AG09319 (cell line): ENCODE data around the gene FBXO7.
"Not testable (repeated sequence)": the region's sequence is repeated elsewhere in the genome, so short reads cannot be mapped to it uniquely, and the experiment has no call there.

Source experiments
- DNase-seq: peaks from one replicate; pipeline ENCODE4 v3.0.0-alpha.2; 2010; ENCODE audit warnings: low read depth; ENCODE audit errors: extremely low read depth
- TF ChIP-seq, protein P1 (sequence below): IDR thresholded peaks from 2 replicates; pipeline ENCODE4 v1.5.1; 2011; ENCODE audit warnings: low read depth, mild to moderate bottlenecking, inconsistent platforms, low read length, moderate library complexity

FBXO7 gene

DNA sequence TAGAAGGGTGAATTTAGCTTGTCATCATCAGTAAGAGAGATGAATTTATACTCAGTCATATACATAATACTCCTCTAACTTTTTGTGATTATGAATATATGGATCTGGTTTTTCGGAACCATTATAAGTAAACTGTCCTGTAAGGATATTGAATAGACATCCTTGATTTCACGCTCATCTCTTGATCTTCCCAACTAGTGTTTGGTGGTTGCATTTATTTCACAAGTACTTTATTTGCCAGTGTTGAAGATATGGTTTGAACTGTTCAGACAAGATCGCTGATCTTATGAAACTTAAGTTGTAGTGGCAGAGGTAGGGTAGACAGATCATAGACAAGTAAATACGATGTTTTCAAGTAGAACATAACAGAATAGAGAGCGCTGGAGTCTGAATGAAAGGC, 3.0 kb downstream of the FBXO7 start:
- TF ChIP-seq, protein P1, sequence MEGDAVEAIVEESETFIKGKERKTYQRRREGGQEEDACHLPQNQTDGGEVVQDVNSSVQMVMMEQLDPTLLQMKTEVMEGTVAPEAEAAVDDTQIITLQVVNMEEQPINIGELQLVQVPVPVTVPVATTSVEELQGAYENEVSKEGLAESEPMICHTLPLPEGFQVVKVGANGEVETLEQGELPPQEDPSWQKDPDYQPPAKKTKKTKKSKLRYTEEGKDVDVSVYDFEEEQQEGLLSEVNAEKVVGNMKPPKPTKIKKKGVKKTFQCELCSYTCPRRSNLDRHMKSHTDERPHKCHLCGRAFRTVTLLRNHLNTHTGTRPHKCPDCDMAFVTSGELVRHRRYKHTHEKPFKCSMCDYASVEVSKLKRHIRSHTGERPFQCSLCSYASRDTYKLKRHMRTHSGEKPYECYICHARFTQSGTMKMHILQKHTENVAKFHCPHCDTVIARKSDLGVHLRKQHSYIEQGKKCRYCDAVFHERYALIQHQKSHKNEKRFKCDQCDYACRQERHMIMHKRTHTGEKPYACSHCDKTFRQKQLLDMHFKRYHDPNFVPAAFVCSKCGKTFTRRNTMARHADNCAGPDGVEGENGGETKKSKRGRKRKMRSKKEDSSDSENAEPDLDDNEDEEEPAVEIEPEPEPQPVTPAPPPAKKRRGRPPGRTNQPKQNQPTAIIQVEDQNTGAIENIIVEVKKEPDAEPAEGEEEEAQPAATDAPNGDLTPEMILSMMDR = no peak
- no peak for DNase-seq

DNA sequence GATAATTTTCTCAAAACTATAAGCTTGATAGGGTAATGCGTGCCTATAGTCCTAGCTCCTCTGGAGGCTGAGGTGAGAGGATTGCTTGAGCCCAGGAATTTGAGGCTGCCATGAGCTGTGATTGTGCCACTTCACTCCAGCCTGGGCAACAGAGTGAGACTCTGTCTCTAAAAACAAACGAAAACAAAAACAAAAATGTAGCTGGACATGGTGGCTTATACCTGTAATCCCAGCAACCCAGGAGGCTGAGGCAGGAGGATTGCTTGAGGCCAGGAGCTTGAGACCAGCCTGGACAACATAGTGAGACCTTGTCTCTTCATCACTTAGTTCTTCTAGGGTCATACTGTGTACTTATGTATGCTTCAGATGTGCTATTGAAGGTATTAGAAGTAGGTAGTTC, 3.9 kb downstream of the FBXO7 start:
- DNase-seq = not testable (repeated sequence)

- TF ChIP-seq, protein P1 = no peak
- no peak for DNase-seq
These were observed 4.4 kb downstream of the FBXO7 start for GRCh38 chr22:32478994-32479393.

DNA sequence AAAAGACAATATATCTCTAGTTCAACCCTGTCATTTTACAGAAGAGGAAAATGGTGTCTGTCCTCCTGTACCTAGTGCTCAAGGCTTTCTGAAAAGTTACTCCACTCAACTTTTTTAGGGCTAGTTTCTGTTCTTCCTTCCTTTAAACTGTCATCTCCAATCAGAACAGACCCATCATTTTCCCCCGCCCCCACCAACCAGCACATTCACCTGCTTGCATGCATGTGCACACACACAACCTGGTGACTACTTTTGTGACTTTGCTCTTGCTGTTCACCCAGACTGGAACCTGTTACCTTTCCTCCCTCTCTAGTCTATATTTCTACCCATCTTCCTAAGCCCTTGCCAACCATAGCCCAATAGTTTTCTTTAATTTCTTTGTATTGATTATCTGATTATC, 5.6 kb downstream of the FBXO7 start:
- TF ChIP-seq, protein P1 = no peak
- DNase-seq = no peak

DNA sequence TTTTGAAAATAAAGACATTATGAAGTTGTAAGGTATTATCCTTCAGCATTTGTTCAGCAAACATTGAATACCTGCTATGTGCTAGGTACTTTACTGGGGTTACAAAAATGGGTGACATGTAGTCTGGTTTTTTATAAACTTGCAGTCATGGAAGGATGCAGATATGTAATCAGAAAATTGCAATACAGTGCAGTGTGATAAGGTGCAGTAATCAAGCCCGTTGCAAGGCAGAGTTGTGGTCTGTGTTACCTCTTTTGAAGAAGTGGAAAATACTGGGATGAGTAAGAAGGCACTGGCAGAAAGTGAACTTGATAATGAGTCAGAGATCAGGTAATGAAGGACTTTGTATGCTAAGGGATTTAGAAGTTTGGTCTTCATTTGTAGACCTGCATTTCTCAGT, 8.1 kb downstream of the FBXO7 start:
- DNase-seq = no peak
- TF ChIP-seq, protein P1 = no peak

GRCh38 chr22:32486656-32487390, 12.2 kb downstream of the FBXO7 start:
- TF ChIP-seq, protein P1 = no peak
- DNase-seq = no peak

- TF ChIP-seq, protein P1 = no peak
- no peak for DNase-seq
These were observed 12.8 kb downstream of the FBXO7 start for GRCh38 chr22:32487461-32487860.

DNA sequence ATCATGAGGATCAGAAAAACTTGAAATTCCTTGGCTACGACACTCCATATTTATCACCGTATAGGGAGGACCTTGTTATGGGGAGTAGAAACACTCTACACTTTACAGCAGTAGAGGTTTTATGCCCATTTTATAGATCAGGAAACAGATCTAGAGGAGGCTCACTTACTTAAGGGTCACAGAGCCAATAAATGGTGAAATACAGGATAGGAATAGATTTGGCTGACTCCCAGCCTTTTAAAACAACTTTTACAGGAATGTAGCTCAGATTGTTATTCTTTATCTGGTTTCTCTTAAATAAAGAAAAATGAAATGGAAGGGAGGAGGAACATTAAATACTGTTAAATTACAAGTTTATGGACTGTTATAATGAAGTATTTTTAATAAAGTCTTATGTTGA, 14.8 kb downstream of the FBXO7 start:
- DNase-seq = no peak
- TF ChIP-seq, protein P1 = no peak
